HG03095 (cell line): ENCODE data around the gene FBXL16.

Experiments used
- ATAC-seq: cut with Tn5 transposase; IDR thresholded peaks from one replicate; pipeline ENCODE4 v1.9.1; 2021; ENCODE audit warnings: moderate library complexity; ENCODE audit not compliant: unreplicated experiment

Gene FBXL16

DNA sequence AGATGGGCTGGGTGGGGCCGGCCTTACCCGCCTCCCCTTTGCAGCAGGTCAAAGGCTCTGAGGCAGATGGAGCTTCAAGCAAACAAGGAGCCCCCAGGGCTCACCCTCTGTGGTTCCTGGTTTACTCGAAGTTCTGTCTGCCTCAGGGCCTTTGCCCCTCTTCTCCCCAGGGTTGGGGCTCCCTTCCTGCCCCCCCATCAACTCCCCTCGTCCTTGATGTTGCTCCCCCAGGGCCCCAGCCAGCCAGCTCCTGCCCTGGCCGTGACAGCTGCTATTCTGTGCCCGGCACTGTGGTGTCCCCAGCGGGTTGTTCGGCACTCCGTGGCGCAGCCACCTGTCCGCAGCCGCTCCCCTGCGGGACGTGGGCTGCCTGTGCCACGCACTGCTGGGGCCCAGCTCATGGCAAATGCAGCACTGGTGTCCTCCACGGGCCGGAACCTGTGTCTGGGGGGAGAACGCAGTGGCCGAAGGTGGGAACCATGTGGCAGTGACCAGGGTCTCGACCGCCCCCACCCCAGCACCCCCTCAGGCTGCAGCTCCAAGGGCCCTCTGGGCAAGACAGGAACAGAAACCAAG lies 5.0 kb upstream of the FBXL16 start:
- ATAC-seq, result no peak

DNA sequence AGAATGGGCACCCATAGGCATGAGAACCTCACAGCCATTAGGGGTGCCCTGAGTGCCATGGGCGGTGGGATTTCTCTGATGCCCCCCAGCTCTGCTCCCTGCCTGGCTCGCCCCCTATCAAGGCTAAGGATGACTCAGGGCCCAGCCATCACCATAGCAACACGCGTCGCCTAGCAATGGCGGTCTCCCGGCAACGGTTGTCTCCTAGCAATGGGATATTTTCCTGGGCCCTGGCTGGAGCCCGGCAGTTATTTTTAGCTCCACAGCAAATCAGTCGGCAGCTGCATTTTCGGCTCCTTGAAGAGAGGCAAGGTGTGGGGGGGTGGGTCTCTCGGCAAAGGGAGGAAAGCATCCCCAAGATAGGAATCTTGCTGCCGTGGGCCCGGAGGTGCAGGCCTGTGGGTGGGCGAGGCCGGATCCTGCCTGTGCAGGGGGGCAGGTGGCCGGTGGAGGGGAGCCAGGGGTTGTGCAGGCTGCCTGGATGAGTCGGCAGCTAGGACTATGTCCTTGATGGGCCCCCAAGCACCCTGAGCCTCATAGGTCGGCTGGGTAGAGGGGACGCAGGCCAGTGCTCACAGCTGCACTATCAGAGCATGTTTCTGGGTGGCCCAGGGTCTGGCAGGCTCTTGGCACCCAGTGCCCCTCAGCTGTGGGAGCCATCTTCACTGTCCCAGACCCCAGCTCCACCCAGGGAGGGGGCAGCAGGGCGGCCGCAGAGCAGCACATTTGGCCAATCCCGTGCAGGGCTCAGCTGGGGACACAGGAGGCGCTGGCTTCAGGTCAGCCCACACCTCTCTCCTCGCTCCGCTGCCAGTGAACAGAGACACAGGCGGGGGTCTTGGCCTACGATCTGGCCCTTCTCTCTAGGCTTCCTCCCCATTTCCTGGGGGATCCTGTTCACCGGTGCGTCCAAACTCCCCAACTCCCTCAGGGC lies 4.2 kb upstream of the FBXL16 start:
- ATAC-seq, result no peak

DNA sequence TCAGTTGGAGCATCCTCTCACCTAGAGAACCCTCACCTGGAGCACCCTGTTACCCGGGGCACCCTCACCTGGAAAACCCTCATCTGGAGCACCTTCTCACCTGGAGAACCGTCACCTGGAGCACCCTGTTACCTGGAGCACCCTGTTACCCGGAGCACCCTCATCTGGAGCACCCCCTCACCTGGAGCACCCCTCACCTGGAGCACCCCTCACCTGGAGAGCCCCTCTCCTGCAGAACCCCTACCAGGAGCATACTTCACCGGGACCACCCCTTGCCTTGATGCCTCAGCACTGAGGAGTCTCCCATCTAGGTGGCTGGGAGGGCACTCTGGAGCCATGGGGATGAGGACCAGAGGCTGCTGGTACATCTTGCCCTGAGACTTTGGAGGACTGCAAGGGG lies 3.4 kb upstream of the FBXL16 start:
- no peak for ATAC-seq

DNA sequence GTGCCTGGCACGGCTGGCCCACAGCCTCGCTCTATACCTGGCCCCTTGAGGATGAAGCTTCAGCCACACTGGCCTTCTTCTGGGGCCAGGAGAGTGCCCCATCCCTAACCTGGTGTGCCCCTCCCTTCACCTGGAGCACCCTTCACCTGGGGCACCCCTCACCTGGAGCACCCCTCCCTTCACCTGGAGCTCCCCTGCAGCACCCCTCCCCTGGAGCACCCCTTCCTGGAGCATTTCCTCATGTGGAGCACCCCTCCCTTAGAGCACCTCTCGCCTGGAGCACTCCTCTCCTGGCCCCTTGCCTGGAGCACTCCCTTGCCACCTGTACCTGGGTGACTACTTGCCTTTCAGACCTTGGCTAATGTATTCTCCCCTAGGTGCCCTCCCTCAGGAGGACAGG lies 2.4 kb upstream of the FBXL16 start:
- no peak for ATAC-seq

DNA sequence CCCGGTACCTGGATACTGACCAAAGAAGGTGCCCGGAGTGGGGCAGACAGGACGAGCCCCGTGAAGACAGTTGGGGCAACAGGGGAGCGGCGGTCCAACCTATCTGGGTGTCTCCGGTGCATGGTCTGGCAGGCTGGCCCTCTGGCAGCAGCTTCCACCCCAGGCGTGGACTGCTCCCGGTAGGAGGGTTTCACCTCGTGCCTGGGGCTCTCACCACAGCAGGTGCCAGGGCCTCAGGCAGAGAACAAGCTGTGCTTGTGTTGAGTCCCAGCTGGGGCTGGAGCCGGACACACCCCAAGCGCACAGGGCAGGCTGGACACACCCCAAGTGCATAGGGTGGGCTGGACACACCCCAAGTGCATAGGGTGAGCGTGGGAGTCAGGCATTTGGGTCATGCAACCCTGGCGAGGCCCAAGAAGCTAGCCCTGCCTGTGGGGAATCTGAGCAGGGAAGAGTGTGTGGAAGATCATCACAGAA lies 1.5 kb upstream of the FBXL16 start:
- ATAC-seq, result no peak

DNA sequence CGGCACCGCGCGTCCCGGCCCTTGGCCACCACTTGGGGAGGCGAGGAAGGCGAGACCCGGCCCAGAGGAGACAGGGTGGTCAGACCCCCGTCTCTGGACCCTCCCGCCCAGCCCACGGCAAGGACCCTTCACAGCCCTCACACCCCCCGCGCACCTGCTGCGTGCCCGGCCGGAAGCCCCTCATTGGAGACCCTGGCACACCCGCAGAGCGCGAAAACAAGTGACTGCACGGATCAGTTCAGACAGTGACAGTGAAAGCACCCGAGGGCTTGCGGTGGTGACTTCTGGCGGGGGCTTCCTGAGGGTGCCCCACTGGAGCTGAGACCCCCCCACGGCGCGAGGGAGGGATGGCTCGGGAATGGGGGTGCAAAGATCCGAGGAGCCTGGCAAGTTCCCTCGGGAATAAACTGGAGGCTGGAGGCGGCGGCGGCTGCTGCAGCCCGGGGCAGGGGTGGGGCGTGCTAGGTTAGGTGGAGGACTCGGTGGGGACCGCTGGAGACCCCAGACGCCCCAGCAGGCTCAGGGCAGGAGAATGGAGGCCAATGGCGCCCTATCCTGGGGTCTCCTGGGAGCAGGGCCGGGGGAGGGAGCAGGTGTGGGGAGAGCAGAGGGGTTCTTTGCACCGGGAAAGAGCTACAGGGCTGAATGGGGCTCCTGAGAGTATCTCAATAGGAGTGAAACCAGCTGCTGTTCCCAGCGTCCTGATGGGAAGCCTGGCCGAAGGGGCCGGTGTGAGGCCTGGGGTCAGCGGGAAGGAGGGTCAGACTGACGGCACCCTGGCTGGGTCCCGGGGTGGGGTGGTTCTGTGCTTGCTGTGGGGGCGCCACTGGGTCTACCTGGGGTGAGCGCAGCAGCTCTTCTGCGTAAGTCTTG lies 824 bp upstream of the FBXL16 start:
- no peak for ATAC-seq

DNA sequence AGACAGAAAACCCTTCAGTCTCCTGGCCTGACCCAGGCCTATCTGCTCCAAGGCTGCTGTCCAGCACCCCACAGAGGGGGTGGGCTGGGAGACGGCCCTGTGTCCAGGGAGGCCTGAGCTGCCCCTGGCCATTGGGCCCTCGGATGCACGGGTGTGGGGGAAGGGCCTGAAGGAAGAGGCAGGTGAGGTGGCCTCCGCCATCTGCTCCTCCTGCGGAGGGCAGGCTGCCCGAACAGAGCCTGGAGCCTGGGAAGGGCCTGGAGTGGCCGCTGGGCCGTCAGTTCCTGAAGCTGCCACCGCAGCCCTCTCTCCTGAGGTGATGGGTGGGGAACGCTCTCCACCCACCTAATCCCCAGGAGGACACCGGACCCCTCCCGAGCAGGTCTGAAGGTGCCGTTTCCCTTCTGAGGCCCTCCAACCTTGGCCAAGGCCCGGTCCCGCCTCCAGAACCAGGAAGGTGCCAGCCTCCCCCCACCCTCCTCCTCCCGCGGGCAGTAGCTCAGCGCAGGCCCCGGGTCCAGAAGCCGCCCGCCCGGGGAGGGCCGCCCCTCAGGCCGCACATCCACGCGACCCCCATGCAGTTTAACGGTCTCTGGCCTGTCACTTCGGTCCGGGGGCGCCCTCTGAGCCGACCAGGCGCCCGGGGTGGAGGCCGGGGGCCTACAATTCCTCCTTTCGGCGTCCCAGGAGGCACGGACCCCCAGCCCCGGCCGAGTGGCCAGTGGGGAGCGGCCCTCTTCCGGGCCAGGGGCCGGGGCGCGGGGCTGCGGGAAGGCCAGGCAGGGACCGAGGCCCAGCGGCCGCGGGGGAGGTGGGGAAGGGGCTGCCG lies 835 bp downstream of the FBXL16 start:
- ATAC-seq, result no peak

DNA sequence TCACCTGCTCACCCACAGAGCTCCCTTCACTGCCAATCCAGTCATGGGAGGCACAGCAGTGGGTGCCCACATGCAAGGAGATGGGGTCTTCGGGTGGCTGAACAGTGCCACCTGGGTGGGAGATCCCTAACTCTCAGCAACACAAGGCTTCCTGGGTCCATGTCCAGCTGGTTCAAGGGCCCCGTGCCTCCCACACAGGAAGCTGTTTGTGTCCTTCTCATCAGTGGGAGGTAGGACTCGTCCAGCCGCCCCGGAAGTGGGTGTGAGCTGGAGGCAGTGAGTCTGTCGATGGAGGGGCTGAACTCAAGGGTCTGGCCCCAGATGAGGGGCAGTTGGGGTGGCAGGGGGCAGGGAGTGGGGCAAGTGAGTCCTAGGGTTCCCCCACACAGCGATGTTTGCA lies 1.6 kb downstream of the FBXL16 start:
- ATAC-seq, result no peak

DNA sequence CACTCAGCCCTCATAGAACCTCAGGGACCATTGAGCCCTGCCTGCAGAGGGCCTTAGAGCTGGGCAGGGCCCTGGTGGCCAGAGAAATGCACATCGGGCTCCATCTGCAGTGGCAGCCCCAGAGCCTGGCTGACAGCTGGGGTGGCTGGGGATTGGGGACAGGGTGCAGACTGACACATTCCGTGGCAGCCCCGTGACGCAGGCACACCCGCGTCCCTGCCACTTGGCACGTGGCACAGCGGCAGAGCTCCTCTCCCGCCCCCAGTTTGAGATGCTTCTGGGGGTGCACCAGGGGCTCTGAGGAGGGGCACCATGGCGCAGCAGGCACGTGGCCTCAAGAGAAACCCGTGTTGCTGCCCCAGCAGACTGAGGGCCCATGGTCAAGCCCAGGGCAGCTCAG lies 2.2 kb downstream of the FBXL16 start:
- no peak for ATAC-seq

DNA sequence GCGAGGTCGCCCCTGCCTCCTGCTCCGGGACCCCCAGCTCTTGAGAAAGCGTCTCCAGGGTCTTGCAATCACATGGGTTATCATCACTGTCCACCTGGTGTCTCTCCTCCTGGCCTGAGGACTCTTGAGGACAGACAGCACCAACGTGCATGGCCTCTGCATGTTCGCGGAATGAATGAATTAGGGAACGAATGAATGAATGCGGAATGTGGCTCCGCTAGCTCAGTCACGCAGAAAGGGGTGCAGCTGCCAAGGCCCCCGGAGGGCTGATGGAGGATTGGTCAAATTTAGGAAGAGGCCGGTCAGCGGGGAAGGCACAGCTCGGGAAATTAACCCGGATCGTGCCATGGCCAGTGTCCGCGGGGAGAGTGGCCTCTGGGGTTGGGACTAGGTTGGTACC lies 3.3 kb downstream of the FBXL16 start:
- ATAC-seq, result no peak

DNA sequence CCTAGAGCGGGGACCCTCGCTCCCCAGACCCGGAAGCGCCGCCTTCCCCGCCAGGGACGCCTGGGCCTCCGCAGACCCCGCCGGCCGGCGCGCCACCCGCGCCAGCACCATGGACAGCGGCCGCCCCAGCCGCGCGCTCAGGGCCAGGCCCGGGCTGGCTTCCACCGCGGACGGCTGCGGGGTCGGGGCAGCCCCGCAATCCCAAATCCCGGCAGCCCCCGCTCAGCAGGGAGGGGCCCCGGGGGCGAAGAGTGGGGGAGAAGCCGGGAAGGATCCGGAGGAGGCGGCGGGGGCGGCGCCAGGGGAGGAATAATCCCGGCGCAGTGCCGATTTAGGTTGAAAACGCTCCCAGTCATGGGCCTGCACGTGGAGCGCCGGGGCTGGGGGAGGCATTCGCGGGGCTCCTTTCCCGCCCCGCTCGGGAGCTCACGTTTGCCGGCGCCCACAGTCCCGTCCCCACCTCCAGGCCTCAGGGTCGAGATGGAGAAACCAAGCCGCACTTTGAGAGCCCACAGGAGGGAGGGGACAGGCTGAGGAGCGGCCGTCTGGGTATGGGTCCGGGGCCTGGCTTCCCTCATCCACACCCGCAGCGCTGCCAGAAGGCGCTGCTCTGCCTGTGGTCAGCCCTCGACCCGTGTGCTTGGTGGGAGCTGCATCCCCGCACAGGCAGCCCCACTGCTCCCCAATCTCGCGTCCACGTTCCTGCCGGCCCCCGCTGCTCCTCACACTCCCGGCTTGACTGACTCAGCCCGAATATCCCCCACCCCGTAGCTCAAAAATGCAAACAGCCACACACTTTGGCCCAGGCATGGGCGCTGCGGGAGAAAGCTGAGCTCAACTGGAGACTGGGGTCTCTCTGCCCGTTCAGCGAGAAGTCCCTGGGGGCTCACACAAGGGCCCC lies 4.7 kb downstream of the FBXL16 start:
- no peak for ATAC-seq

DNA sequence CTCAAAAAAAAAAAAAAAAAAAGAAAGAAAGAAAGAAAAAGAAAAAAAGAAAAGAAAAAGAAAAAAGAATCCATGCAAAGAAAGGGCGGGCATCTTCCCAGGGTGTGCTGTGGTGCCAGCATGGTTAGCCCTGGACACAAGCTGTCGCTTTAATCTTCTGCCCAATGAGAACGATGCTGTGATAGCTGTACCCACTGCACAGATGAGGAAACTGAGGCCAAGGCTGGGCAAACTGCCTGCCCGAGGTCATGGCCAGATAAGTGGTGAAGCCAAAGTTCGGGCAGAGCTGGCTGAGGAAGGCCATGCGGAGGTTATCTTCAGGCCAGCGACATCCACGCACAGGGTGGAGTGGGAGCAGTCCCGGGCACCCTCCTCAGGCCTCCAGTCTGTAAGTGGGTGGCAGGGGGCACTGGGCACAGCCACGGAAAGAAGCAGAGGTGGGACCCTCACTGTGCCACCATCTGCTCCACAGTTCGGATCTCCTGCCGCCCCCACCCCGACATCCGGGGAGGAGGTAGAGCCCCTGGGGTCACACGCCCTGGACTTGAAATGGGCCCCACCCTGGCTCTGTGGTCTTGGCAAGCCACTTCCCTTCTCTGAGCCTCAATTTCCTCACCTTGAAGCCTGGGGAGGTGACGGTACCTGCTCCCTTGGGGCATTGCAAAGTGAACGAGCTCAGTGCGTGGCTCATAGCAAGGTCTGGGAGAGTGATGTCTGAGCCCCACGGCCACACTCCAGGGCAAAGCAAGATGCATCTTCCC lies 6.5 kb downstream of the FBXL16 start:
- ATAC-seq, result no peak

DNA sequence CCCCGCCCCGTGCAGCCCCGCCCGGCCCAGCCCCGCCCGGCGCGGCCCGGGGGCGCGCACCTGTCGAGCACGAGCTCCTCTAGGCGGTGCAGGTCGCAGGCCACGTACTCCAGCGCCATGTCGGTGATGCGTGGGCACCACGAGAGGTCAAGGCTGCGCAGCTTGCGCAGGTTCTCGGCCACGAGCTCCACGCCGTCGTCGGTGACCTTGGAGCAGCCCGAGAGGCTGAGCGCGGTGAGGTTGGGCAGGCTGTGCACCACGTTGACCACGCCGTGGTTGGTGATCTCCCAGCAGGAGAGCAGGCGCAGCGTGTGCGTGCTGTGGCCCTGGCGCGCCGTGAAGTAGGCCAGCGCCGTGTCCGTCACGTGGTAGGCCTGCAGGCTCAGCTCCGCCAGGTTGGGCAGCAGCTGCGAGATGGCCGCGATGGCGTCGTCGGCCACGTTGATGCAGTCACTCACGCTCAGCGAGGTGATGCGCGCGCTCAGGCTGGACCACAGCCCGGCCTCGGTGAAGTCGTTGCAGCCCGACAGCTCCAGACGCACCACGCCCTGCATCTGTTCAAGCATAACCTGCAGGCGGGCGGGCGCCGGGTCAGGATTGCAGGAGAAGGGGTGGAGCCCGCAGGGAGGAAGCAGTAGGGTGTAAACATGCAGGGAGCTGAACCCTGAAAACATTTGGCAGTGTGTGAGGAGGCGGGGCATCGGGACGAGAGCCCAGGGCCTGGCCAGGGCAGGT lies 10.1 kb downstream of the FBXL16 start:
- no peak for ATAC-seq

DNA sequence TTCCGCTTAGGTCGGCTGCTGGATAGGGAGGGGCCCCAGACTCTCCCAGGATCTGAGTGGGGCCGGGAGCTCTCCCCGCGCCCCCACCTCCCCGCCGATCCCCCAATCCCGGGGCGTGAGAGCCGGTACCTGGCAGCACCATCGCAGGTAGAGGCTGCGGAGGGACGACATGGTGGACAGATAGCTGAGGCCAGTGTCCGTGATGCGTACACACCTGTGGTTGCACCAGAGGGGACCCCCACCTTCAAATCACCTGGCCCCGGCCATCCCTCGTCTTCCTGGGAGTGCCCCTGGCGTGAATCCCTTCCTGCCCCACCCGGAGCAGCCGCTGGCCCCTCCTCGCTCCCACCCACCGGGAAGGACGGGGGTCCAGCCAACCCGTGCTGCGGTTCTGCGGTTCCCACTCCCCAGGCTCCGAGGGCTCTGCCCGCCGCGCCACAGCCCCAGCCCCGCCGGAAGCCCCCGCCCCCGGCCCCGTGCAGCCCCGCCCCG lies 10.7 kb downstream of the FBXL16 start:
- ATAC-seq, result no peak

DNA sequence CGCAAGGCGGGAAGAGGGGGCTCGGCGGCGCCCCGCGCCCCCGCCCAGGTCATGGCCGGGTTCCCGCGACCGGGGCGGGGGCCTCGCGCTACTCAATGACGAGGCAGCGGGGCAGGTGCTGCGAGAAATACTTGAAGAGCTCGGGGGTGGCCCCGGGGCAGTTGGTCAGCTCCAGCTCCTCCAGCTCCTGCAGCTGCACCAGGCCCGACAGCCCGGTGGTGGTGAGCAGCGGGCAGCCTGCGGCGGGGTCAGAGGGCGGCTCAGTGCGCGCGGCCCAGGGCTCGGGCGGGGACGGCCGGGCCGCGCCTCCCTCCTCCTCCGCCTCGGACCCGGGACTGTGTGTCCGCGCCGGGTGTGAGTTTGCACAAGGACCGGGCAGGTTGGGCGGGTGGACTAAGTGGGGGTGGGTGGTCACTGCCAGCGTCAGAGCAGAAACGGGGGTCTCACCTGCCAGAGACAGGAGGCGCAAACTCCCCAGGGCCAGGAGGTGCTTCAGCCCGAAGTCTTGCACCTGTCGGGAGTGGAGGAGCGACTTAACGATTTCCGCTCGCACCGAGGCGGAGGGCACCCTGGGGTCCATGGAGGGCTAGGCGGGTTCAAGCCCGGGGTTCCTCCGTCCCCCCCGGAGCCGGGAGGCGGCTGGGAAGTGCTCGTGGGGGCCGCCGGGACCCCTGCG lies 11.3 kb downstream of the FBXL16 start:
- no peak for ATAC-seq

DNA sequence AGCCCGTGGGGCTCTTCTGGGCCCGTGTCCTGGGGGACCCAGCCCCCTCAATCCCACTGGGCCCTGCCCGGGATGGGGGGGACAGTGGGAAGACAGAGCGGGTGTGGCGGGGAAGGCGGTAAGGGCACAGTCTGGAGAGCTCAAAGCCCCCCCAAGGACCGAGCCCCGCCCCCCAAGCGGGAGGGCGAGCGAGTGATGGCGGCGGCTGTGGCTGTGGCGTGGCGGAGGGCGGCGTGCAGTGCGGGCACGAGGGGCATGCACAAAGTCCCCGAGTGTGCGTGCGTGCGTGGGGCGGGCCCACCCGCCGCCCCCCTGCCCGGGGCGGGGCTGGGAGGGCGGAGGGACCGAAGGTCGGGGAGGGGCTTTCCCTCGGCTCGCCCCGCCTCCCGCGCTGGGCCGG lies 11.8 kb downstream of the FBXL16 start:
- no peak for ATAC-seq

DNA sequence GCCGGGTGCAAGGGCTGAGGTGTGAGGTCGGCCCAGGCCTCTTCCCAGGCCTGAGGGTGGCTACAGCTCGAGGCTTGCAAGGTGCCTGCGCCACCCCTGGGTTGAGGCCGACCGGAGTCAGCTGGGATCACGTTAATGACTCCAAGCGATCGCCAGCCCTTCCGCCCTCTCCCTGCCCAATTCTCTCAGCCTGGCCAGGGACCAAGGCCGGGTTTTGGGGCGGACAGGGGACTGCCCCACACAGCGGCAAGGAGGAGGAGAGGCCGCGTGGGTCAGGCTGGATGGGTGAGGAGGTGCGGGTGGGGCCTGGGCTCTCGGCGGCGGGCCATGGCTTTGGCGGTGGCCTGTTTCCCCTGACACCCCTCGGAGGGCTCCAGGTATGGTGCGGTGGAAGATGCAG lies 12.2 kb downstream of the FBXL16 start:
- ATAC-seq, result no peak
